Uterus (tissue), 4 donors: ENCODE measurements around the gene SCLT1. TPM values are rescaled to one million over a fixed set of nuclear protein-coding genes. Genes with fewer than 3 reads are reported as not detected.

Source experiments
- DNase-seq, 2 donors: peaks; one replicate each; pipeline ENCODE4 v3.0.0-alpha.2; 2019 to 2020
- H3K27ac ChIP-seq, 2 donors: fragments of 200-600 bp; sonication (generic); 1 replicate in 1 of 2; 2 replicates in 1 of 2; pipeline ENCODE4 v1.5.1; 2016 to 2018
- H3K27me3 ChIP-seq, 2 donors: fragments of 200-600 bp; sonication (generic); one replicate each; pipeline ENCODE4 v1.5.1; 2018 to 2019; ENCODE audit warnings: control low read depth in 1 of 2
- H3K36me3 ChIP-seq, 2 donors: fragments of 200-600 bp; sonication (generic); one replicate each; pipeline ENCODE4 v1.5.1; 2019; ENCODE audit warnings: control low read depth in 1 of 2
- H3K4me1 ChIP-seq, 2 donors: fragments of 200-600 bp; sonication (generic); one replicate each; pipeline ENCODE4 v1.5.1; 2018 to 2019; ENCODE audit warnings: control low read depth in 1 of 2
- H3K4me3 ChIP-seq, 2 donors: fragments of 200-600 bp; sonication (generic); 1 replicate in 1 of 2; 2 replicates in 1 of 2; pipeline ENCODE4 v1.5.1; 2018 to 2019; ENCODE audit warnings: mild to moderate bottlenecking in 1 of 2
- H3K9me3 ChIP-seq, 2 donors: fragments of 200-600 bp; sonication (generic); one replicate each; pipeline ENCODE4 v1.5.1; 2019; ENCODE audit warnings: control low read depth in 1 of 2
- CTCF ChIP-seq, 4 experiments: fragments of 200-600 bp in 2 of 4; fragments of 450-650 bp in 2 of 4; sonication (generic) in 2 of 4; IDR thresholded peaks; one replicate each; pipeline ENCODE4 v1.5.1; 2016 to 2019; ENCODE audit warnings: antibody characterized with exemption in 4 of 4, mild to moderate bottlenecking in 2 of 4, moderate library complexity in 1 of 4
- POLR2A ChIP-seq, 2 donors: fragments of 450-650 bp; IDR thresholded peaks; one replicate each; pipeline ENCODE4 v1.6.1; 2016; ENCODE audit warnings: antibody characterized with exemption in 2 of 2, mild to moderate bottlenecking in 1 of 2, moderate library complexity in 1 of 2
- intact Hi-C: fragments of 100-400 bp; cut with DNase I; formaldehyde crosslinking; loops from one replicate; pipeline ENCODE4 v1.15.1; 2023; ENCODE audit warnings: low total_unique reads
- total RNA-seq, 4 donors: library from RNA; depleted of rRNA in 3 of 4; stranded (reverse); fragments of >200 nt in 3 of 4; gene quantifications; one replicate each; pipeline versions ENCODE4 v1.1.0 to v1.2.4, GENCODE V29; 2014 to 2023
- donor health status: DM: yes; HTN: yes; CAD: no.

SCLT1 gene
- total RNA-seq, 4 donors from 2014 or later, result 7.2 to 47.5 (median 30.6) TPM

GRCh38 chr4:129046055-129046959 is 47.0 kb downstream of the SCLT1 start:
- intact Hi-C loops, result no loop called here
- peaks cover 0 to 6% of the 10 kb centered on the region in 2 donors for H3K9me3 ChIP-seq
- TF ChIP-seq CTCF (IDR thresholded peaks at IDR 0.05), result no peak
- no peak for TF ChIP-seq POLR2A (IDR thresholded peaks at IDR 0.05)

GRCh38 chr4:129043523-129043922 is 49.8 kb downstream of the SCLT1 start:
- Histone ChIP-seq H3K27me3 (no peaks in the 10 kb centered on the region), H3K4me3 (no peak overlapping the region), H3K9me3 (no peaks in the 10 kb centered on the region), H3K36me3 (no peaks in the 10 kb centered on the region), H3K4me1 (no peaks in the 10 kb centered on the region), H3K27ac (no peak overlapping the region)
- no peak for TF ChIP-seq POLR2A (IDR thresholded peaks at IDR 0.05)
- TF ChIP-seq CTCF (IDR thresholded peaks at IDR 0.05), result no peak
- no peak for DNase-seq
- intact Hi-C loops, result no loop called here

More at GRCh38 chr4:129046055-129046959, 47.0 kb downstream of the SCLT1 start:
- Histone ChIP-seq H3K4me3 (no peak overlapping the region), H3K27ac (no peak overlapping the region), H3K36me3 (no peaks in the 10 kb centered on the region), H3K27me3 (no peaks in the 10 kb centered on the region), H3K4me1 (no peaks in the 10 kb centered on the region)
- DNase-seq, result no peak

GRCh38 chr4:129040471-129040870 is 52.9 kb downstream of the SCLT1 start:
- no peaks in the 10 kb centered on the region for H3K27me3 ChIP-seq
- H3K27ac ChIP-seq, result no peak overlapping the region
- DNase-seq, result no peak
- H3K4me1 ChIP-seq, result no peaks in the 10 kb centered on the region
- H3K36me3 ChIP-seq, result no peaks in the 10 kb centered on the region
- TF ChIP-seq POLR2A (IDR thresholded peaks at IDR 0.05) (no peak), CTCF (IDR thresholded peaks at IDR 0.05) (no peak)
- H3K4me3 ChIP-seq, result no peak overlapping the region
- no peaks in the 10 kb centered on the region for H3K9me3 ChIP-seq
- intact Hi-C loops, result no loop called here

DNA sequence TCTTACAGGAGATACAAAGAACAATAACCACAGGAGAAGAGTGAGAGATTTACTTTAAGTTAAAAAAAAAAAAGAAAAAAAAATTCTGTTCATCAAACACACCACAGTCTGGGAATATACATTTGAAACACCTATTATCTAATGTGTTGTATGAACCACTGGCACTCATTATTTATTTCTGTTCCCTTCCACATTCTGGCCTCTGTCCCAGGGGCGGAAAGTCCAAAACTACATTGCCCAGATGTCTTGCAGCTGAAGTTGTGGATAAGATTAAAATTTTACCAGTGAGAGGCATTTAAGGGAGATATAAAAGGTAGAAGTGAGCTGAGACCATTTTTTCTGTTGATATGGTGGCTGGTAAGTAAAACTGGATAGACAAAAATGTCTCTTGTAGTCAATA is 56.2 kb downstream of the SCLT1 start:
- no peaks in the 10 kb centered on the region for H3K4me1 ChIP-seq
- no peaks in the 10 kb centered on the region for H3K36me3 ChIP-seq
- TF ChIP-seq CTCF (IDR thresholded peaks at IDR 0.05) (no peak), POLR2A (IDR thresholded peaks at IDR 0.05) (no peak)
- DNase-seq, result no peak
- H3K4me3 ChIP-seq, result no peak overlapping the region
- intact Hi-C loops, result no loop called here
- H3K27ac ChIP-seq, result no peak overlapping the region
- no peaks in the 10 kb centered on the region for H3K27me3 ChIP-seq
- peaks cover 0 to 1% of the 10 kb centered on the region in 2 donors for H3K9me3 ChIP-seq
